H1 (cell line): ENCODE results near the gene C22orf31. TPM values are rescaled to one million over a fixed set of nuclear protein-coding genes. Genes with fewer than 3 reads are reported as not detected.
"Not testable (repeated sequence)": the region's sequence is repeated elsewhere in the genome, so short reads cannot be mapped to it uniquely, and the experiment has no call there.

Source experiments
- CTCF ChIA-PET: fragments of 300-600 bp; sonication (Branson Sonifier 250); formaldehyde crosslinking; loops from one replicate; lab custom pipeline; 2021; ENCODE audit not compliant: partially characterized antibody; lab: Charles Lee
- POLR2A ChIA-PET: fragments of 300-600 bp; sonication (Branson Sonifier 250); formaldehyde crosslinking; loops from one replicate; lab custom pipeline; 2021; ENCODE audit warnings: inconsistent platforms; ENCODE audit not compliant: partially characterized antibody; lab: Charles Lee
- DNase-seq, 2 experiments: peaks; one replicate each; pipeline versions ENCODE4 v3.0.0 to v3.0.0-alpha.2; 2010 to 2022; ENCODE audit warnings: low spot score in 2 of 2, low read depth in 1 of 2, mixed read lengths in 1 of 2
- FAIRE-seq: peaks from 2 replicates; lab custom pipeline; 2011; peaks lifted over from hg19 to GRCh38; lab: Jason Lieb, UNC
- H2AFZ ChIP-seq: 2 replicates; pipeline ENCODE4 v1.8.1; 2012; ENCODE audit warnings: low read length, inconsistent platforms
- H2AK5ac ChIP-seq: 2 replicates; pipeline ENCODE4 v1.6.1; 2013; ENCODE audit warnings: low read depth, low read length
- H2BK120ac ChIP-seq: replicated peaks from 2 replicates; pipeline ENCODE3; 2013; ENCODE audit warnings: low read depth, low read length, inconsistent platforms
- H2BK12ac ChIP-seq: 2 replicates; pipeline ENCODE4 v1.6.1; 2013; ENCODE audit warnings: low read depth, low read length
- H2BK15ac ChIP-seq: 2 replicates; pipeline ENCODE4 v1.6.1; 2013; ENCODE audit warnings: low read length
- H2BK20ac ChIP-seq: 2 replicates; pipeline ENCODE4 v1.6.1; 2013; ENCODE audit warnings: low read length
- H2BK5ac ChIP-seq: 2 replicates; pipeline ENCODE4 v1.6.1; 2013; ENCODE audit warnings: low read depth, low read length
- H3K14ac ChIP-seq: 2 replicates; pipeline ENCODE4 v1.6.1; 2013; ENCODE audit warnings: inconsistent platforms; ENCODE audit not compliant: insufficient read length
- H3K18ac ChIP-seq: 2 replicates; pipeline ENCODE4 v1.6.1; 2013; ENCODE audit warnings: low read length; ENCODE audit errors: extremely low read depth
- H3K23ac ChIP-seq: 2 replicates; pipeline ENCODE4 v1.6.1; 2013; ENCODE audit warnings: inconsistent platforms; ENCODE audit not compliant: insufficient read length
- H3K23me2 ChIP-seq: 2 replicates; pipeline ENCODE4 v1.6.1; 2013; ENCODE audit warnings: low read depth, low read length
- H3K27ac ChIP-seq: 2 replicates; pipeline ENCODE4 v1.6.1; 2011; ENCODE audit warnings: low read depth, low read length, inconsistent platforms
- H3K27me3 ChIP-seq, 4 experiments: replicated peaks in 1 of 4; 1 replicate in 1 of 4; 2 replicates in 3 of 4; pipeline versions ENCODE4 v1.6.1 to v1.8.1; 2011 to 2013; ENCODE audit warnings: low read length in 3 of 4, mild to moderate bottlenecking in 3 of 4, inconsistent platforms in 2 of 4, mixed read lengths in 2 of 4, moderate library complexity in 1 of 4; ENCODE audit not compliant: control insufficient read depth in 3 of 4, insufficient read depth in 3 of 4; ENCODE audit errors: extremely low read depth in 1 of 4
- H3K36me3 ChIP-seq, 4 experiments: 2 replicates each; pipeline versions ENCODE4 v1.6.1 to v1.8.1; 2011 to 2013; ENCODE audit warnings: mild to moderate bottlenecking in 4 of 4, low read length in 3 of 4, moderate library complexity in 2 of 4, control low read depth in 1 of 4, inconsistent platforms in 1 of 4; ENCODE audit not compliant: insufficient read depth in 4 of 4, control insufficient read depth in 2 of 4
- H3K4ac ChIP-seq: replicated peaks from 2 replicates; pipeline ENCODE3; 2013; ENCODE audit warnings: low read length, low read depth, mixed read lengths, inconsistent platforms; ENCODE audit not compliant: insufficient read length
- H3K4me1 ChIP-seq, 4 experiments: replicated peaks in 1 of 4; 1 replicate in 1 of 4; 2 replicates in 3 of 4; pipeline versions ENCODE4 v1.6.1 to v1.8.1; 2011 to 2013; ENCODE audit warnings: low read length in 3 of 4, inconsistent platforms in 2 of 4, mixed read lengths in 1 of 4; ENCODE audit not compliant: insufficient read depth in 4 of 4, control insufficient read depth in 3 of 4
- H3K4me2 ChIP-seq, 2 experiments: 2 replicates each; pipeline versions ENCODE4 v1.6.1 to v1.8.1; 2011 to 2013; ENCODE audit warnings: low read depth in 2 of 2, low read length in 2 of 2, control low read depth in 1 of 2, inconsistent platforms in 1 of 2, mild to moderate bottlenecking in 1 of 2; ENCODE audit not compliant: insufficient read depth in 1 of 2
- H3K4me3 ChIP-seq, 4 experiments: fragments of 200-600, 300-600 bp in 1 of 4; sonication (generic), shearing (Covaris generic), sonication (Bioruptor Twin) in 1 of 4; 2 replicates each; pipeline versions ENCODE4 v1.5.1 to v1.8.1; 2011 to 2016; ENCODE audit warnings: low read length in 4 of 4, low read depth in 3 of 4, control low read depth in 2 of 4, inconsistent platforms in 2 of 4, mild to moderate bottlenecking in 2 of 4, mixed read lengths in 1 of 4, moderate library complexity in 1 of 4; ENCODE audit not compliant: insufficient read depth in 2 of 4; ENCODE audit errors: extremely low read depth in 1 of 4
- H3K56ac ChIP-seq: replicated peaks from 2 replicates; pipeline ENCODE3; 2013; ENCODE audit warnings: low read depth, mild to moderate bottlenecking, mixed read lengths, low read length, inconsistent platforms; ENCODE audit not compliant: insufficient read length
- H3K79me1 ChIP-seq: 2 replicates; pipeline ENCODE4 v1.6.1; 2013; ENCODE audit warnings: low read depth, low read length, control low read depth
- H3K79me2 ChIP-seq, 2 experiments: 2 replicates each; pipeline versions ENCODE4 v1.6.1 to v1.8.1; 2012 to 2013; ENCODE audit warnings: low read length in 2 of 2, mild to moderate bottlenecking in 2 of 2, inconsistent platforms in 1 of 2; ENCODE audit not compliant: insufficient read depth in 2 of 2, control insufficient read depth in 1 of 2
- H3K9ac ChIP-seq, 4 experiments: replicated peaks in 1 of 4; 1 replicate in 1 of 4; 2 replicates in 3 of 4; pipeline versions ENCODE4 v1.6.1 to v1.8.1; 2011 to 2013; ENCODE audit warnings: low read depth in 3 of 4, low read length in 3 of 4, control low read depth in 2 of 4, mild to moderate bottlenecking in 2 of 4, moderate library complexity in 2 of 4, inconsistent platforms in 1 of 4; ENCODE audit errors: extremely low read depth in 1 of 4
- H3K9me3 ChIP-seq, 2 experiments: 2 replicates each; pipeline versions ENCODE4 v1.6.1 to v1.8.1; 2012 to 2013; ENCODE audit warnings: mild to moderate bottlenecking in 2 of 2, moderate library complexity in 2 of 2, control low read depth in 1 of 2, inconsistent platforms in 1 of 2, low read depth in 1 of 2, low read length in 1 of 2, mixed read lengths in 1 of 2; ENCODE audit not compliant: insufficient read depth in 2 of 2
- H4K20me1 ChIP-seq, 2 experiments: replicated peaks in 1 of 2; 2 replicates each; pipeline versions ENCODE3 to v1.8.1; 2011 to 2013; ENCODE audit warnings: inconsistent platforms in 2 of 2, low read length in 2 of 2, mild to moderate bottlenecking in 1 of 2; ENCODE audit not compliant: insufficient read depth in 2 of 2, control insufficient read depth in 1 of 2
- H4K5ac ChIP-seq: 2 replicates; pipeline ENCODE4 v1.6.1; 2013; ENCODE audit warnings: low read length, low read depth, mixed read lengths, inconsistent platforms; ENCODE audit not compliant: insufficient read length
- H4K8ac ChIP-seq: 2 replicates; pipeline ENCODE4 v1.8.0; 2013; ENCODE audit warnings: mild to moderate bottlenecking, moderate library complexity, low read length, inconsistent platforms; ENCODE audit not compliant: insufficient read depth; ENCODE audit errors: extremely low read depth
- H4K91ac ChIP-seq: replicated peaks from 2 replicates; pipeline ENCODE3; 2013; ENCODE audit warnings: low read length, mixed read lengths, inconsistent platforms; ENCODE audit not compliant: insufficient read length
- CEBPB ChIP-seq: IDR thresholded peaks from 2 replicates; pipeline ENCODE4 v1.6.1; 2012; ENCODE audit warnings: low read depth, low read length
- SIN3A ChIP-seq, 2 experiments: IDR thresholded peaks in 1 of 2; conservative IDR thresholded peaks in 1 of 2; 2 replicates each; pipeline ENCODE4 v1.6.1; 2011 to 2012; ENCODE audit warnings: low read length in 2 of 2, improper control_type of control experiment in 1 of 2, low read depth in 1 of 2, mild to moderate bottlenecking in 1 of 2
- WGBS, 2 experiments: shearing (Covaris generic) in 1 of 2; methylation state at CpG; one replicate each; pipeline versions ENCODE4 v1.1.6 to v1.1.7; 2013 to 2015; ENCODE audit warnings: low lambda C conversion rate in 2 of 2, mixed read lengths in 2 of 2, inconsistent platforms in 1 of 2, low coverage in 1 of 2, missing lambda C conversion rate in 1 of 2; ENCODE audit not compliant: insufficient replicate concordance in 2 of 2, insufficient coverage in 1 of 2, insufficient read length in 1 of 2; ENCODE audit errors: extremely low coverage in 1 of 2, missing lambda C conversion rate in 1 of 2; 5-methylcytosine and 5-hydroxymethylcytosine counted together
- polyA plus RNA-seq, 7 experiments: library from polyadenylated mRNA; depleted of rRNA in 3 of 7; stranded (reverse) in 5 of 7; unstranded in 2 of 7; fragments of >200 nt in 5 of 7; fragments of 200-250 nt in 2 of 7; gene quantifications; 1 replicate in 5 of 7; 2 replicates in 1 of 7; 4 replicates in 1 of 7; pipeline versions ENCODE4 v1.2.1 to v1.2.3, GENCODE V29; 2011 to 2013; ENCODE audit warnings: missing spikeins in 2 of 7, mixed read lengths in 2 of 7
- total RNA-seq: library from RNA; stranded (reverse); fragmentation: NEBNext Ultra II Directional; extraction: Animal tissue kit (Norgen Biotek cat#: 25700); gene quantifications from 2 replicates; pipeline ENCODE4 v1.2.1, GENCODE V29; 2021

Gene C22orf31
- total and polyA plus RNA-seq, 2 of the 8 experiments (the other 6 are each of a cell fraction or from before 2014, with no cell fraction given): not detected

GRCh38 chr22:29083933-29084591, 22.4 kb upstream of the C22orf31 start (continued):
- TF ChIP-seq SIN3A (conservative IDR thresholded peaks at IDR 0.05 in 1 of 2, IDR thresholded peaks at IDR 0.05 in 1 of 2; ENCODE audit: low read depth in 1 of 2, low read length in 2 of 2) (no peak), CEBPB (no peak)
- TF ChIP-seq, all 59 proteins: peak for 0

GRCh38 chr22:29083576-29083932, 21.9 kb upstream of the C22orf31 start:
- H2BK5ac ChIP-seq, H3K23ac ChIP-seq, H2BK15ac ChIP-seq, FAIRE-seq, H2BK120ac ChIP-seq, H3K9ac ChIP-seq, H3K4me1 ChIP-seq, H3K4me2 ChIP-seq, H3K4ac ChIP-seq, H3K9me3 ChIP-seq, DNase-seq, H2BK12ac ChIP-seq, H4K20me1 ChIP-seq, H2AK5ac ChIP-seq, H3K56ac ChIP-seq, H4K8ac ChIP-seq, H3K79me1 ChIP-seq, H3K4me3 ChIP-seq, H3K27ac ChIP-seq, H3K23me2 ChIP-seq, H4K5ac ChIP-seq, H4K91ac ChIP-seq, H2AFZ ChIP-seq, CTCF ChIA-PET, H3K36me3 ChIP-seq, H3K14ac ChIP-seq, H2BK20ac ChIP-seq, H3K27me3 ChIP-seq, H3K18ac ChIP-seq, H3K79me2 ChIP-seq: not testable (repeated sequence)
- WGBS, 2 experiments: 86% methylated on average over 7 of the region's 7 CpGs; no CpG with 5 or more reads in 1 of the 2 experiments
- POLR2A ChIA-PET: interaction anchor here (1.2 kb wide), 1 partner anchor 10 kb away, joined by 3 read pairs; no protein-coding TSS in a partner anchor
